Thyroid gland (tissue), 4 donors: ENCODE data around the gene LRBA. TPM values are rescaled to one million over a fixed set of nuclear protein-coding genes. Genes with fewer than 3 reads are reported as not detected.

Experiments
- DNase-seq, 2 donors: peaks; one replicate each; pipeline ENCODE4 v3.0.0-alpha.2; 2019
- H3K27ac ChIP-seq, 3 donors: fragments of 200-600 bp; sonication (generic); 1 replicate in 2 of 3; 2 replicates in 1 of 3; pipeline ENCODE4 v1.5.1; 2016 to 2019; ENCODE audit warnings: mild to moderate bottlenecking in 1 of 3, moderate library complexity in 1 of 3
- H3K27me3 ChIP-seq: fragments of 200-600 bp; sonication (generic); one replicate; pipeline ENCODE4 v1.5.1; 2019
- H3K36me3 ChIP-seq, 2 donors: fragments of 200-600 bp; sonication (generic); one replicate each; pipeline ENCODE4 v1.5.1; 2016 to 2019
- H3K4me1 ChIP-seq, 2 donors: fragments of 200-600 bp; sonication (generic); one replicate each; pipeline ENCODE4 v1.5.1; 2017 to 2019
- H3K4me3 ChIP-seq, 3 donors: fragments of 200-600 bp; sonication (generic); replicated peaks in 1 of 3; 1 replicate in 2 of 3; 2 replicates in 1 of 3; pipeline ENCODE4 v1.5.1; 2016; ENCODE audit warnings: mild to moderate bottlenecking in 1 of 3
- H3K9me3 ChIP-seq: fragments of 200-600 bp; sonication (generic); one replicate; pipeline ENCODE4 v1.5.1; 2017
- CTCF ChIP-seq, 6 experiments: fragments of 200-600 bp in 3 of 6; fragments of 450-650 bp in 3 of 6; sonication (generic) in 3 of 6; IDR thresholded peaks; one replicate each; pipeline ENCODE4 v1.5.1; 2016 to 2019; ENCODE audit warnings: antibody characterized with exemption in 6 of 6, mild to moderate bottlenecking in 2 of 6, inconsistent platforms in 1 of 6, moderate library complexity in 1 of 6
- POLR2A ChIP-seq, 2 donors: fragments of 450-650 bp; IDR thresholded peaks; one replicate each; pipeline ENCODE4 v1.6.1; 2017; ENCODE audit warnings: antibody characterized with exemption in 2 of 2, mild to moderate bottlenecking in 2 of 2, moderate library complexity in 1 of 2
- WGBS, 2 donors: methylation state at CpG; one replicate each; pipeline ENCODE4 v1.1.5; 2017; 5-methylcytosine and 5-hydroxymethylcytosine counted together
- intact Hi-C: fragments of 100-400 bp; cut with DNase I; formaldehyde crosslinking; loops from one replicate; pipeline ENCODE4 v1.15.1; 2023
- total RNA-seq, 4 donors: library from RNA; depleted of rRNA; stranded (reverse); fragments of >200 nt; gene quantifications; one replicate each; pipeline ENCODE4 v1.2.3, GENCODE V29; 2016

Gene LRBA
- total RNA-seq, 4 donors from 2014 or later: 98.9 to 127 (median 113) TPM

DNA sequence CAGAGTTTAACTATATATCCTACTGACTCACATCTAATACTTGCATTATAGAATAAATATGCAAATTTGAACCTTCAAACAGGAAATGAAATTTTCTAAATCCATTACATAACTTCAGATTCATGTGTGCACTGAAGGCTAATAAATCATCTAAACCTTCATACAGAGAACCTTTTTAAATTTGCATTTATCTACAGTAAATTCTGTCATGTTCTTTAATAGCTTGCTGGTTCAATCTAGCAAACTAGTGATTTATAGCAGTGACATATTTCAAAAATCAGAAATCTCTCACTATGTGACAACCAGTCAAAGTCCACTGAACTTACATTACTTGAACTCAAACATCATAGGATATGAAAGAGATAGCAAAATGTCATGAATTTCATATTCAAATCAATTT lies 65.1 kb downstream of the LRBA start:
- no peak for DNase-seq
- Histone ChIP-seq H3K36me3 (no peaks in the 10 kb centered on the region), H3K4me3 (no peak overlapping the region), H3K9me3 (no peaks in the 10 kb centered on the region), H3K27me3 (no peaks in the 10 kb centered on the region), H3K27ac (no peak overlapping the region), H3K4me1 (peaks cover 0 to 3% of the 10 kb centered on the region in 2 donors)
- TF ChIP-seq POLR2A (IDR thresholded peaks at IDR 0.05) (no peak), CTCF (IDR thresholded peaks at IDR 0.05) (no peak)
- intact Hi-C loops: no loop called here

DNA sequence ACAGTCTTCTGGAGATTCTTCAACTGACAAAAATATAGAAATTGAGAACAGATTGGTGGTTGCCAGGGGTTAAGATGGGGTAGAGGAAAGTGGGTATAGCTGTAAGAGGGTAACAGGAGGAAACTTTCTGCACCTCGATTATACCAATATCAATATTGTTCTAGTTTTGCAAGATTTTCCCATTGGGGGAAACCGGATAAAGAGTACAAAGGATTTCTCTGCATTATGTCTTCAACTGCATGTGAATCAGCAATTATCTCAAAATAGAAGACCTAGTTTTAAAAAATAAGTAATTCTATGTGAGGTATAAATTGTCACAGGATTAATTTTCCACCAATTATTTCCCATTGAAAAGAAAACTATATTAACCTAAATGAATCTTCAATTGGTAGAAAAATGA lies 65.7 kb downstream of the LRBA start:
- 91 to 94% methylated on average over 2 of the region's 2 CpGs for WGBS, 2 donors
- TF ChIP-seq POLR2A (IDR thresholded peaks at IDR 0.05) (no peak), CTCF (IDR thresholded peaks at IDR 0.05) (no peak)

DNA sequence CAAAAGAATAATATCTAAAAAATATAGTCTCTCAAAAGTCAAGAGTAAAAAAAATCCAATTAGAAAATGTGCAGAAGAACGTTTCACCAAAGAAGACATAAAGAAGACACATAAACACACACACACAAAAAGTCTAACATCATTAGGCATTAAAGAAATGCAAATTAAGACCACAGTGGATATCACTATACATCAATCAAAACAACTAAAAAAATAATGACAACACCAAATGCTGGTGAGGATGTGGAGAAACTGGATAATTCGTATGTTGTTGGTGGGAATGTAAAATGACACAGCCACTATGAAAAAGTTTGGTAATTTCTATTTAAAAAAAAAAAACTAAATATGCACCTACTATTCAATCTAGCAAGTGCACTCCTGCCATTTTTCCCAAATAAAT lies 66.4 kb downstream of the LRBA start:
- Histone ChIP-seq H3K9me3 (no peaks in the 10 kb centered on the region), H3K27ac (no peak overlapping the region), H3K27me3 (no peaks in the 10 kb centered on the region), H3K4me3 (no peak overlapping the region), H3K36me3 (no peaks in the 10 kb centered on the region), H3K4me1 (no peaks in the 10 kb centered on the region)
- DNase-seq: no peak
- WGBS, 2 donors: 89 to 93% methylated on average over 2 of the region's 2 CpGs
- TF ChIP-seq CTCF (IDR thresholded peaks at IDR 0.05): no peak
- TF ChIP-seq POLR2A (IDR thresholded peaks at IDR 0.05): no peak
- intact Hi-C loops: no loop called here

More for the DNA sequence above, 65.7 kb downstream of the LRBA start:
- H3K4me3 ChIP-seq: no peak overlapping the region
- no peaks in the 10 kb centered on the region for H3K4me1 ChIP-seq
- H3K36me3 ChIP-seq: no peaks in the 10 kb centered on the region
- no peaks in the 10 kb centered on the region for H3K9me3 ChIP-seq
- H3K27ac ChIP-seq: no peak overlapping the region
- intact Hi-C loops: no loop called here
- no peaks in the 10 kb centered on the region for H3K27me3 ChIP-seq
- DNase-seq: no peak

GRCh38 chr4:150948074-150948473 lies 67.0 kb downstream of the LRBA start:
- Histone ChIP-seq H3K9me3 (no peaks in the 10 kb centered on the region), H3K36me3 (no peaks in the 10 kb centered on the region), H3K4me1 (no peaks in the 10 kb centered on the region), H3K27ac (no peak overlapping the region), H3K4me3 (no peak overlapping the region), H3K27me3 (no peaks in the 10 kb centered on the region)
- TF ChIP-seq CTCF (IDR thresholded peaks at IDR 0.05): no peak
- TF ChIP-seq POLR2A (IDR thresholded peaks at IDR 0.05): no peak
- DNase-seq: no peak
- intact Hi-C loops: no loop called here

DNA sequence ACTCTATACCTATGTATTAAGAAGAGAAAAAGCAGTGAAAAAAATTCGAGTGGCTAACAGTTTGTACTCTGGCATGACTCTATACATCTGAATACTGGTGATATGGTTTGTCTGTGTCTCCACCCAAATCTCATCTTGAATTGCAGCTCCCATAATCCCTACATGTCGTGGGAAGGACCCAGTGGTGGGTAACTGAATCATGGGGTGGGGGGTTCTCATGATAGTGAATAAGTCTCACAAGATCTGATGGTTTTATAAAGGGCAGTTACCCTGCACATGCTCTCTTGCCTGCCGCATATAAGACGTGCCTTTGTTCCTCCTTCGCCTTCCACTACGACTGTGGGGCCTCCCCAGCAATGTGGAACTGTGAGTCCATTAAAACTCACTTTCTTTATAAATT lies 70.4 kb downstream of the LRBA start:
- no peak for DNase-seq
- intact Hi-C loops: no loop called here

More for the DNA sequence above, 70.4 kb downstream of the LRBA start:
- no peak overlapping the region for H3K27ac ChIP-seq
- 86 to 91% methylated on average over 6 of the region's 6 CpGs for WGBS, 2 donors
- no peaks in the 10 kb centered on the region for H3K4me1 ChIP-seq
- no peaks in the 10 kb centered on the region for H3K36me3 ChIP-seq
- H3K9me3 ChIP-seq: no peaks in the 10 kb centered on the region
- TF ChIP-seq POLR2A (IDR thresholded peaks at IDR 0.05) (no peak), CTCF (IDR thresholded peaks at IDR 0.05) (no peak)
- no peaks in the 10 kb centered on the region for H3K27me3 ChIP-seq
- no peak overlapping the region for H3K4me3 ChIP-seq
